Measurements from ENCODE around the gene TMEM150A. TPM values are rescaled to one million over a fixed set of nuclear protein-coding genes. Genes with fewer than 3 reads are reported as not detected.

Gene TMEM150A
- total RNA-seq, 2 donors from 2014 or later = 10.0 to 10.8 TPM

DNA sequence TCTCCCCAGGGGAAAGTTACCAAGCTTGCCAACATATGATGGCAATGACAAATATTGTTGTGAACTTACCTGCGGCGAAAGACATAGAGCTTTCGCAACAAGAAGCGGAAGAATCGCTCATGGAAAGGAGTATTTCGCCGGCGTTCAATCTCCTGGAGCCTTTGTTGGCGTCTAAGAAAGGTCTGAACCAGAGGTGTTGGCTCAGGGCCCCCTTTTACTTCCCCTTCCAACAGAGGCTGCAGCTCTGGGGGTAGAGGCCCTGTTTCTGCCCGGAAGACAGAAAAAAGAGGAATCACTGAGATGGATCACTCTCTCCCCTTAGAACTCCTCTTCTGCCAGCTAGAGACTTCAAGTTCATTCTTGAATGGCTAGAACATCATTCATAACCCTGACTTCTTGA is 52.0 kb downstream of the TMEM150A start:
- ATAC-seq = no peak
- intact Hi-C loops (cut with DNase I, micrococcal nuclease) = loop anchor here in 1 of 2 donors (5.0 kb wide), 1 partner anchor 128 kb away; no protein-coding TSS in a partner anchor
- no peak for DNase-seq

DNA sequence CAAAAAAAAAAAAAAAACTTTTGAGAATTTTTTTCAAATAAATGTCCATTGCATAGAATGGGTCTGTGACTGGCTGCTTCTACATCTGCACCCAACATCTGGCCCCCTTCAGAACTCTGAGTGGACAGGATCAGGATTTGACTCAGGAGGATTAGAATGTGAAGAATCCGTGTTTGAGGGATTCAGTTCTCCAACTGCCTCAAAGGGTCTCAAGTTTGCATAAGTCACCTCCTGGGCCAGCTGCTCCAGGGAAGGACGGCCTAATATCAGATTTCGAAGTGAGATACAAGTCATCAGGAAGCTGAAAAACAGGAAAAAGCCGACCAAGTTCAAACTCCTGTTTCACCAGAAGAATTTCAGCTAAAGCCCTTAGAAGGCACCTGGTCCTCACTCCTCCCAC is 52.7 kb downstream of the TMEM150A start:
- DNase-seq (no peak), ATAC-seq (no peak)
- intact Hi-C loops (cut with DNase I, micrococcal nuclease) = loop anchor here in 1 of 2 donors (5.0 kb wide), 1 partner anchor 128 kb away; no protein-coding TSS in a partner anchor

DNA sequence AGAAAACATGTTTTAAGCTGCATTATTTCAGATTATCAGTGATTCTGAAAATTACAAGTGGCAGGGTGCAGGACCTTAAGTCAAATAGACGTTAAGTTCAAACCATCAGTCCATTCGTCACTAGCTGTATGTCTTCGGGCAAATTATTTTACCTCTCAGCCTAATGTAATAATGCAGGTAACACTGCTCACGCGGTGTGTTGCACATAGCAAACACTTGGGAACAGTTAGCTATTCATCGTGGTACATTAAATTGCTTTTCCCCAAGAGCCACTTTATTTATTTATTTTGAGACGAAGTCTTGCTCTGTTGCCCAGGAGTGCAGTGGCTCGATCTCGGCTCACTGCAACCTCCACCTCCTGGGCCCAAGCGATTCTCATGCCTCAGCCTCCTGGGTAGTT is 53.4 kb downstream of the TMEM150A start:
- DNase-seq (no peak), ATAC-seq (no peak)
- intact Hi-C loops (cut with DNase I, micrococcal nuclease) = no loop called here

DNA sequence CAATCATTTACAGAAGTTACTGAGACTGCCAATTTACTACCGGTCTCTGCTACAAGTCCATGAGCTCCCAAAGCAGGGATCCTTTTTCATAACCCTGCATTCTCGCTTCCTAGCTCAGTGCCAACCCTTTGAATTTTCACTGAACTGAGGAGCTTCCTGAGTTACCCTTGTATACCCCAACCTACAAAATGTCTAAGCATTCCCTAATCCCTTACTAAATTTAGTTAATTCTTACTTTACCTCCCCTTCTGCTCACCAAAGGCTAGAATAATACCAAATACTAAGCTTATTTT is 53.9 kb downstream of the TMEM150A start:
- no peak for ATAC-seq
- intact Hi-C loops (cut with DNase I, micrococcal nuclease) = no loop called here

More for the DNA sequence above, 53.9 kb downstream of the TMEM150A start:
- no peak for DNase-seq

Other genes with a start within 250 kb of the TMEM150A start
- gene RETSAT, start 248.2 kb downstream of the TMEM150A start, total RNA-seq = 100 to 1,000 TPM; 245 to 291 TPM
- gene ELMOD3, start 247.9 kb downstream of the TMEM150A start, total RNA-seq = 10 to 100 TPM; 18.3 to 19.6 TPM
- 10 to 100 TPM; 97.7 to 98.2 TPM for gene CAPG, start 192.3 kb downstream of the TMEM150A start, total RNA-seq
- gene SH2D6, start 184.0 kb downstream of the TMEM150A start, total RNA-seq = 1 to 10 TPM; 4.7 to 6.3 TPM
- 100 to 1,000 TPM; 147 to 173 TPM for gene MAT2A, start 63.5 kb downstream of the TMEM150A start, total RNA-seq
- 10 to 100 TPM; 25.1 to 27.8 TPM for gene GGCX, start 41.2 kb downstream of the TMEM150A start, total RNA-seq
- 100 to 1,000 TPM; 268 to 282 TPM for gene VAMP8, start 25.1 kb downstream of the TMEM150A start, total RNA-seq
- gene VAMP5, start 18.3 kb downstream of the TMEM150A start, total RNA-seq = 10 to 100 TPM; 20.1 to 20.4 TPM
- gene RNF181, start 7.0 kb downstream of the TMEM150A start, total RNA-seq = 10 to 100 TPM; 78.8 to 84.2 TPM
- gene C2orf68, start 9.4 kb upstream of the TMEM150A start, total RNA-seq = 10 to 100 TPM; 36.1 to 44.7 TPM
- 10 to 100 TPM; 37.2 TPM for gene USP39, start 13.5 kb upstream of the TMEM150A start, total RNA-seq
- gene SFTPB, start 65.5 kb upstream of the TMEM150A start, total RNA-seq = not detected
- 10 to 100 TPM in 1 of 2 donors, 1 to 10 TPM in 1; 1.4 to 11.8 TPM for gene GNLY, start 91.7 kb upstream of the TMEM150A start, total RNA-seq
- gene ATOH8, start 151.3 kb upstream of the TMEM150A start, total RNA-seq = 1 to 10 TPM; 3.4 to 4.6 TPM